Prostate gland (tissue), 2 donors: ENCODE data around the gene FOXP4. TPM values are rescaled to one million over a fixed set of nuclear protein-coding genes. Genes with fewer than 3 reads are reported as not detected.

Experiments used
- DNase-seq: peaks from one replicate; pipeline ENCODE4 v3.0.0-alpha.2; 2019; ENCODE audit warnings: low spot score
- H3K27ac ChIP-seq, 2 donors: fragments of 200-600 bp; sonication (generic); 2 replicates each; pipeline ENCODE4 v1.5.1; 2017 to 2019
- H3K27me3 ChIP-seq: fragments of 200-600 bp; sonication (generic); replicated peaks from 2 replicates; pipeline ENCODE4 v1.5.1; 2019; ENCODE audit not compliant: insufficient read depth
- H3K36me3 ChIP-seq, 2 donors: fragments of 200-600 bp; sonication (generic); 1 replicate in 1 of 2; 2 replicates in 1 of 2; pipeline versions ENCODE4 v1.5.1 to v1.8.1; 2017 to 2019
- H3K4me1 ChIP-seq: fragments of 200-600 bp; sonication (generic); replicated peaks from 2 replicates; pipeline ENCODE4 v1.5.1; 2019
- H3K4me3 ChIP-seq, 2 donors: fragments of 200-600 bp; sonication (generic); 2 replicates each; pipeline ENCODE4 v1.5.1; 2017 to 2019
- H3K9me3 ChIP-seq: fragments of 200-600 bp; sonication (generic); 2 replicates; pipeline ENCODE4 v1.5.1; 2017
- CTCF ChIP-seq, 4 experiments: fragments of 200-600 bp in 2 of 4; fragments of 450-650 bp in 2 of 4; sonication (generic) in 2 of 4; IDR thresholded peaks; 1 replicate in 3 of 4; 2 replicates in 1 of 4; pipeline ENCODE4 v1.5.1; 2016 to 2019; ENCODE audit warnings: antibody characterized with exemption in 4 of 4, mild to moderate bottlenecking in 2 of 4, moderate library complexity in 2 of 4
- POLR2A ChIP-seq: fragments of 450-650 bp; IDR thresholded peaks from one replicate; pipeline ENCODE4 v1.6.1; 2016; ENCODE audit warnings: antibody characterized with exemption, mild to moderate bottlenecking
- POLR2AphosphoS5 ChIP-seq: sonication (generic); formaldehyde crosslinking; IDR thresholded peaks from one replicate; pipeline ENCODE4 v1.6.1; 2017; ENCODE audit warnings: antibody characterized with exemption
- WGBS: methylation state at CpG from one replicate; pipeline ENCODE4 v1.1.5; 2018; 5-methylcytosine and 5-hydroxymethylcytosine counted together
- intact Hi-C: fragments of 100-400 bp; cut with DNase I; formaldehyde crosslinking; loops from one replicate; pipeline ENCODE4 v1.14.2; 2022
- total RNA-seq, 2 donors: library from RNA; depleted of rRNA; stranded (reverse); fragments of >200 nt; gene quantifications; one replicate each; pipeline ENCODE4 v1.1.0, GENCODE V29; 2016

The FOXP4 gene
- total RNA-seq, 2 donors from 2014 or later: 24.8 to 53.5 TPM

- Histone ChIP-seq H3K36me3 (no peaks in the 10 kb centered on the region), H3K4me3 (no peak overlapping the region), H3K27ac (no peak overlapping the region), H3K4me1 (peaks cover 9% of the 10 kb centered on the region), H3K27me3 (no peaks in the 10 kb centered on the region), H3K9me3 (no peaks in the 10 kb centered on the region)
- no peak for DNase-seq
- TF ChIP-seq POLR2AphosphoS5: no peak
- TF ChIP-seq POLR2A: no peak
- no peak for TF ChIP-seq CTCF (IDR thresholded peaks at IDR 0.05)
- intact Hi-C loops: no loop called here
Observed at GRCh38 chr6:41531016-41531415, 15.2 kb upstream of the FOXP4 start.

DNA sequence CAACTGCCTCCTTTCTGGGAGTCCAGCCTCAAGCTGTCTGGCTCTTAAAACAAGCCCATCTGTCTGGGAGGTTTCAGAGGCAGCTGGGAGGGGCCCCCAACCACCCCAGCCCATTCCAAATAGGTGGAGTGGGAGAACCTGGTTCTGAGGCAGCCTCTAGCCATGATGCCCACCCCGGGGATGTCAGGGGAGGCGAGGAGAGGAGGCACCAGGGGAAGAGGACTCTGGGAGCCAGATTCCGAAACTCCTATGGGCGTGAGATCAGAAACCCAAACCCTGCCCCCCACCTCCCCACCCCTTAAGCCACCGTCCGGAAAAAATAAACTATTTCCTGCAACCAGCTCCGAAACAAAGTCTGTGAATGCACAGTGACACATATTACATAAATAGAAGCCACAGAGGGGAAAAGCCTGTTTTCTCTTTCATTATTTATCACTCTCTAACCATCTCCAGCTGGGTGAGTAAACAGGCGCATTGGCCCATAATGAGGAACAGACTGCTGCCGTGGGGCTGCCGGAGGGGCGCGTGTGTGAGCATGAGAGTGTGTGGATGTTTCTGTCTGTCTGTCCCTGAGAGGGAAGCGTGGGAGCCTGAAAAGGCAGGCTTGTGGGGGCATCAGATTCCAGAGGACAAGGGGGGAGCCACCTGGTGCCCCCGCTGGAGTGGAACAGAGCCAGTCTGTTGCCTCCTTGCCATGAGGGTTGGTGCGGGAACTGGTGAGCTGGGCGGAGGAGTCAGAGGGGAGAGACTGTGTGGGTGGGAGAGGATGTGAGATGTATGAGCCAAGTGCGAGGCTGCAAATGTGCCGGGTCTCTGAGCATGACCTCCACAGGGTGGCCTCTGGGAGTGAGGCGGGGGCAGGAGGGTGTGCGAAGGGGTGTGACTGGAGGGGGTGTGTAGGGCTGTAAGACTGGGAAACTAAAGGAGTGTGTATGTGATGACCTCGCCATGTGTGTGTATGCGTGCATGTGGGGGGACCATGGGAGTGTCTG, 14.3 kb upstream of the FOXP4 start:
- intact Hi-C loops: no loop called here
- Histone ChIP-seq H3K9me3 (no peaks in the 10 kb centered on the region), H3K4me3 (no peak overlapping the region), H3K4me1 (peaks cover 9% of the 10 kb centered on the region), H3K27ac (no peak overlapping the region), H3K27me3 (no peaks in the 10 kb centered on the region), H3K36me3 (no peaks in the 10 kb centered on the region)
- 43% methylated on average over 22 of the region's 22 CpGs for WGBS
- DNase-seq: no peak
- TF ChIP-seq POLR2A (no peak), CTCF (IDR thresholded peaks at IDR 0.05) (no peak), POLR2AphosphoS5 (no peak)

GRCh38 chr6:41535766-41536165, 10.4 kb upstream of the FOXP4 start:
- no peak overlapping the region for H3K4me3 ChIP-seq
- WGBS: 62% methylated on average over 1 of the region's 1 CpG
- DNase-seq: no peak
- no peak overlapping the region for H3K27ac ChIP-seq
- H3K36me3 ChIP-seq: no peaks in the 10 kb centered on the region
- intact Hi-C loops: no loop called here
- H3K9me3 ChIP-seq: no peaks in the 10 kb centered on the region
- H3K4me1 ChIP-seq: peaks cover 4% of the 10 kb centered on the region
- TF ChIP-seq POLR2AphosphoS5: no peak
- no peak for TF ChIP-seq CTCF (IDR thresholded peaks at IDR 0.05)
- no peaks in the 10 kb centered on the region for H3K27me3 ChIP-seq

DNA sequence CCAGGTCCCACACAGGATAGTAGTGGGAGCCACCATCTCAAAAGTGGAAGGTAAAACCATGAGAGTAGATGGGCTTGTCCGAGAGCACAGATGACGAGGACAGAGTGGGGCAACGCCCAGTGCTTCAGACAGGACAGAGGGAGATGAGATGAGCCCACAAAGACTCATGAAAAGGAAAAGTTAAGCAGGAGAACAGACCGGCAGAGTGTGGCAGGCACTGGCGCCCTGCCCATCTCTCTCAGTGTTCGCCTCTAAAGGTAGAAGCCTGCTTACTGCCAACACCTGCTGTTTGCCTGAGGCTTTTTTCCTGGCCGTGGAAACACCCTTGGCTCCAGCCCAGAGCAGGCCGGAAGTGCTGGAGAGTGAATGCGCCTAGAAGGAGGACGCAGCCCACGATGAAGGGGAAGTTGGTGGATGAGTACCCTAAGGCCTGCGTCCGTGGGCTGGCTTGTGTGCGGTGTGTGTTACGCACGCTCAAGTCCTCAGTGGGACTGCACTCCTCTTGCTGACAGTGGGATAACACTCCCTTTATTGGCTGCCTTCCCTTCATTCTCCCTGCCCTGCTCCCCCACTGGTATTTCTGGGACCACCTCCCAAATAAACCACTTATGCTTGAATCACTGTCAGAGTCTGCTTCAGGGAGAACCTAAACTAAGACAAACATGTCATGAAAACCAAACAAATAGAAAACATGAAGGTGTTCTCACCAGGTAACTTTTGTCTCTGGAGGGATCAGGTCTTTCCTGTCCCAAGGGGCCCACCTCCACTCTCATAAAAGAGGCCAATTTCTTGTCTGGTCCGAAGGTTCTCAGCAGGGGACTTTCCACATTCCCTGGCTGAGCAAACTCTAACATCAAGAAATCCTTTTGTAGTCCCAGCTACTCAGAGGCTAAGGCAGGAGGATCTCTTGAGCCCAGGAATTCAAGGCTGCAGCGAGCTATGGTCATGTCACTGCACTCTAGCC, 9.1 kb upstream of the FOXP4 start:
- no peaks in the 10 kb centered on the region for H3K9me3 ChIP-seq
- H3K4me3 ChIP-seq: no peak overlapping the region
- TF ChIP-seq POLR2A (no peak), POLR2AphosphoS5 (peak; percentile 71), CTCF (IDR thresholded peaks at IDR 0.05) (peak in 1 of 4 experiments; percentile 10)
- intact Hi-C loops: no loop called here
- H3K27me3 ChIP-seq: no peaks in the 10 kb centered on the region
- H3K27ac ChIP-seq: peak overlapping the region; percentile 51 to 52
- peaks cover 4% of the 10 kb centered on the region for H3K4me1 ChIP-seq
- DNase-seq: peak; percentile 81
- 19% methylated on average over 16 of the region's 18 CpGs for WGBS
- no peaks in the 10 kb centered on the region for H3K36me3 ChIP-seq
